ENCODE measurements around the gene IFIT3.

DNA sequence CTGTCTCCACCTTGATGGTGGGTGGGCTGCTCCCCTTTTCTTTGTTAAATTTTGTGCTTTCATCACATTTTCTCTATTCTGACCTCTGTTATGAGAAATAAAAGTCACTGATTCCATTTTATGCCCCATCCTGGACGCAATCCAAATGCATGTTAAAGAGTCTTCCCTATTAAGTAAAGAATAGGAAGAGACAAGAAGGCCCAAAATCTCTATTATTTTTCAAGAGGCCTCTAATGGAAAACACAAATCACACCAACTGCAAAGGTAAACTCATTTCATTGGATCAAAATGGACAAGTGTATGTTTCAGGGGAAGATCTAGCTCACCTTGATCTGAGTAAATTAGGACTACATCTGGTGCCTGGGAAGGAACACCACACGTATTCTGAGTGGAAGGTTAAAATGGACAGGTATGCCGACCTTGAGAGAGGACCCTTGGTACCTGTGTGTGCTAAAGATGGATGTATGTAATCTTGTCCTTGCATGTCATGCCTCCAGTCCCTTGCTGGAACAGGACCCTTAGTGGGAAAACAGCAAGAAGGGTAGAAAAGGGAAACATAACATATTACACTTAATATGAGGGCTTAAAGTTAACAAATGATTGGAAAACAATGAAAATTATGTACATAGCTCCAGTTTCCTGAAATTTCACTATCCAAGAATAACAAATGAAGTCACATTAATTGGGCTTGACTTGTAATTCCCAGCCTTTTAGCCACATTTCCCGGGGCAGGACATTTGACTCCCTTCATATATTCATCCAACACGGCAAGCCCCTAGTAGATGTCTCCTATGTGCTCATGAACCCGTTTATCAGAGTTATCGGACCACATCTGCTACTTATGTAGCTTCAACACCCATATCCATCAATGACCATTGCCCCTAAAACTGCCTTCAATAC lies 18.4 kb upstream of the IFIT3 start:
- no peak for TF ChIP-seq POLR2A (IDR thresholded peaks at IDR 0.05)
- TF ChIP-seq, protein P1, sequence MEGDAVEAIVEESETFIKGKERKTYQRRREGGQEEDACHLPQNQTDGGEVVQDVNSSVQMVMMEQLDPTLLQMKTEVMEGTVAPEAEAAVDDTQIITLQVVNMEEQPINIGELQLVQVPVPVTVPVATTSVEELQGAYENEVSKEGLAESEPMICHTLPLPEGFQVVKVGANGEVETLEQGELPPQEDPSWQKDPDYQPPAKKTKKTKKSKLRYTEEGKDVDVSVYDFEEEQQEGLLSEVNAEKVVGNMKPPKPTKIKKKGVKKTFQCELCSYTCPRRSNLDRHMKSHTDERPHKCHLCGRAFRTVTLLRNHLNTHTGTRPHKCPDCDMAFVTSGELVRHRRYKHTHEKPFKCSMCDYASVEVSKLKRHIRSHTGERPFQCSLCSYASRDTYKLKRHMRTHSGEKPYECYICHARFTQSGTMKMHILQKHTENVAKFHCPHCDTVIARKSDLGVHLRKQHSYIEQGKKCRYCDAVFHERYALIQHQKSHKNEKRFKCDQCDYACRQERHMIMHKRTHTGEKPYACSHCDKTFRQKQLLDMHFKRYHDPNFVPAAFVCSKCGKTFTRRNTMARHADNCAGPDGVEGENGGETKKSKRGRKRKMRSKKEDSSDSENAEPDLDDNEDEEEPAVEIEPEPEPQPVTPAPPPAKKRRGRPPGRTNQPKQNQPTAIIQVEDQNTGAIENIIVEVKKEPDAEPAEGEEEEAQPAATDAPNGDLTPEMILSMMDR (IDR thresholded peaks at IDR 0.05), result no peak
